GM23338 (cell line): ENCODE measurements around the gene VMO1. TPM values are rescaled to one million over a fixed set of nuclear protein-coding genes. Genes with fewer than 3 reads are reported as not detected.
A peak's percentile ranks its signal among the peaks of the same experiment; 100 is the strongest.

Source experiments
- ATAC-seq: fragments of 200-7000 bp; cut with Tn5 transposase; 3 replicates; pipeline ENCODE4 v1.9.1; 2020
- DNase-seq: peaks from one replicate; pipeline ENCODE4 v3.0.0-alpha.2; 2015; ENCODE audit warnings: low spot score
- H2AFZ ChIP-seq: fragments of 200-600 bp; sonication (generic); 2 replicates; pipeline ENCODE4 v1.8.0; 2016; ENCODE audit warnings: antibody characterized with exemption, mild to moderate bottlenecking, moderate library complexity
- H3F3A ChIP-seq: fragments of 200-600 bp; sonication (generic); replicated peaks from 2 replicates; pipeline ENCODE4 v1.8.0; 2017; ENCODE audit warnings: antibody characterized with exemption, mixed run types, low read depth
- H3K27ac ChIP-seq: fragments of 200-600 bp; sonication (generic); 2 replicates; pipeline ENCODE4 v1.6.1; 2016; ENCODE audit warnings: low read depth
- H3K27me3 ChIP-seq: fragments of 200-600 bp; sonication (generic); 2 replicates; pipeline ENCODE4 v1.8.0; 2016; ENCODE audit warnings: mild to moderate bottlenecking, mixed run types, moderate library complexity; ENCODE audit not compliant: insufficient read depth
- H3K36me3 ChIP-seq: fragments of 200-600 bp; sonication (generic); 2 replicates; pipeline ENCODE4 v1.8.0; 2016; ENCODE audit warnings: mild to moderate bottlenecking; ENCODE audit not compliant: insufficient read depth
- H3K4me1 ChIP-seq: fragments of 200-600 bp; sonication (generic); 2 replicates; pipeline ENCODE4 v1.8.0; 2016; ENCODE audit warnings: mild to moderate bottlenecking, moderate library complexity; ENCODE audit not compliant: insufficient read depth
- H3K4me2 ChIP-seq: fragments of 200-600 bp; sonication (generic); 2 replicates; pipeline ENCODE4 v1.7.1; 2017; ENCODE audit warnings: mixed run types
- H3K4me3 ChIP-seq: fragments of 200-600 bp; sonication (generic); 2 replicates; pipeline ENCODE4 v1.6.1; 2016; ENCODE audit warnings: mixed run types
- H3K79me2 ChIP-seq: fragments of 200-600 bp; sonication (generic); replicated peaks from 2 replicates; pipeline ENCODE4 v1.8.0; 2017; ENCODE audit warnings: mild to moderate bottlenecking; ENCODE audit not compliant: insufficient read depth
- H3K9me2 ChIP-seq: fragments of 200-600 bp; sonication (generic); 2 replicates; pipeline ENCODE4 v1.8.0; 2017; ENCODE audit not compliant: insufficient read depth
- H4K20me1 ChIP-seq: fragments of 200-600 bp; sonication (generic); replicated peaks from 2 replicates; pipeline ENCODE4 v1.8.0; 2017; ENCODE audit warnings: mild to moderate bottlenecking; ENCODE audit not compliant: insufficient read depth
- H3K27ac Mint-ChIP-seq: 2 replicates; pipeline ENCODE4 v1.8.0; 2020; ENCODE audit warnings: inconsistent platforms, mild to moderate bottlenecking, moderate library complexity, mixed read lengths
- H3K27me3 Mint-ChIP-seq: 3 replicates; pipeline ENCODE4 v1.8.0; 2022; ENCODE audit warnings: low read depth, mild to moderate bottlenecking, moderate library complexity, mixed read lengths, inconsistent platforms; ENCODE audit not compliant: insufficient read depth, poor library complexity
- H3K36me3 Mint-ChIP-seq: 3 replicates; pipeline ENCODE4 v1.8.0; 2021; ENCODE audit warnings: low read depth, mild to moderate bottlenecking, inconsistent platforms, moderate library complexity, mixed read lengths
- H3K4me1 Mint-ChIP-seq: 3 replicates; pipeline ENCODE4 v1.8.0; 2020; ENCODE audit warnings: mild to moderate bottlenecking, inconsistent platforms, mixed read lengths
- H3K4me3 Mint-ChIP-seq: 3 replicates; pipeline ENCODE4 v1.8.0; 2021; ENCODE audit warnings: moderate library complexity, mild to moderate bottlenecking, inconsistent platforms, mixed read lengths
- H3K9me3 Mint-ChIP-seq: 3 replicates; pipeline ENCODE4 v1.8.0; 2020; ENCODE audit warnings: moderate library complexity, mild to moderate bottlenecking, inconsistent platforms, mixed read lengths
- CREB1 ChIP-seq: fragments of 250-450 bp; sonication (Bioruptor Pico); IDR thresholded peaks from 2 replicates; pipeline ENCODE4 v1.5.0; 2020; ENCODE audit warnings: low read depth, mild to moderate bottlenecking, moderate library complexity
- EZH2 ChIP-seq: fragments of 200-600 bp; sonication (generic); IDR thresholded peaks from one replicate; pipeline ENCODE4 v1.8.0; 2017; ENCODE audit warnings: antibody characterized with exemption, mild to moderate bottlenecking, low read depth; ENCODE audit not compliant: unreplicated experiment
- JUNB ChIP-seq: IDR thresholded peaks from one replicate; pipeline ENCODE4 v1.6.1; 2016; ENCODE audit warnings: antibody characterized with exemption; ENCODE audit not compliant: unreplicated experiment
- NANOG ChIP-seq: IDR thresholded peaks from 2 replicates; pipeline ENCODE4 v1.6.1; 2016; ENCODE audit warnings: antibody characterized with exemption, borderline replicate concordance
- POLR2AphosphoS5 ChIP-seq: IDR thresholded peaks from 2 replicates; pipeline ENCODE4 v1.6.1; 2016; ENCODE audit warnings: antibody characterized with exemption, low read depth
- REST ChIP-seq: IDR thresholded peaks from one replicate; pipeline ENCODE4 v1.6.1; 2018; ENCODE audit warnings: antibody characterized with exemption; ENCODE audit not compliant: unreplicated experiment
- STAT1 ChIP-seq: IDR thresholded peaks from one replicate; pipeline ENCODE4 v1.6.1; 2016; ENCODE audit warnings: antibody characterized with exemption; ENCODE audit not compliant: unreplicated experiment
- ZNF114 ChIP-seq: fragments of 250-450 bp; sonication (Bioruptor Pico); IDR thresholded peaks from 2 replicates; pipeline ENCODE4 v1.5.0; 2020; ENCODE audit warnings: mild to moderate bottlenecking, moderate library complexity
- ZNF331 ChIP-seq: fragments of 250-450 bp; sonication (Bioruptor Pico); IDR thresholded peaks from 2 replicates; pipeline ENCODE4 v1.5.0; 2020; ENCODE audit warnings: low read depth, mild to moderate bottlenecking, moderate library complexity
- polyA plus RNA-seq: library from polyadenylated mRNA; unstranded; fragments of >200 nt; fragmentation: Nextera tagmentation; extraction: Ambion mirVana; gene quantifications from 2 replicates; pipeline ENCODE4 v1.2.1, GENCODE V29; 2016
- total RNA-seq: library from RNA; depleted of rRNA; stranded (reverse); fragments of >200 nt; shearing (Covaris generic); gene quantifications from 2 replicates; pipeline ENCODE4 v1.2.3, GENCODE V29; 2014
- TF ChIP-seq, protein P1 (sequence below), 2 experiments: fragments of 200-600 bp in 1 of 2; sonication (generic) in 1 of 2; conservative IDR thresholded peaks; 2 replicates each; pipeline versions ENCODE4 v1.5.1 to v1.6.1; 2016 to 2017; ENCODE audit warnings: antibody characterized with exemption in 2 of 2, low read depth in 2 of 2, mild to moderate bottlenecking in 2 of 2, moderate library complexity in 1 of 2

Gene VMO1
- total and polyA plus RNA-seq, 2 experiments from 2014 or later = 0.38 to 0.47 TPM

GRCh38 chr17:4777969-4778760, 8.0 kb downstream of the VMO1 start:
- Histone ChIP-seq H3F3A (no peaks in the 10 kb centered on the region), H3K4me2 (no peak overlapping the region), H3K4me1 (no peaks in the 10 kb centered on the region), H3K79me2 (no peaks in the 10 kb centered on the region), H3K36me3 (no peaks in the 10 kb centered on the region), H2AFZ (peak overlapping the region; percentile 14; the same call in 1 of the 2 replicates), H3K4me3 (no peak overlapping the region), H3K27me3 (no peaks in the 10 kb centered on the region), H3K27ac (no peak overlapping the region), H3K9me2 (no peaks in the 10 kb centered on the region), H4K20me1 (no peaks in the 10 kb centered on the region)
- no peak overlapping the region for H3K4me3 Mint-ChIP-seq
- H3K4me1 Mint-ChIP-seq = peaks cover 6% of the 10 kb centered on the region; the same call in 2 of the 3 replicates
- no peak for DNase-seq
- peaks cover 15% of the 10 kb centered on the region for H3K27me3 Mint-ChIP-seq
- ATAC-seq = no peak
- no peak overlapping the region for H3K27ac Mint-ChIP-seq
- H3K36me3 Mint-ChIP-seq = no peaks in the 10 kb centered on the region
- TF ChIP-seq NANOG (no peak), CREB1 (CRISPR knock-in tag) (no peak), ZNF331 (no peak), POLR2AphosphoS5 (no peak), JUNB (no peak), ZNF114 (CRISPR knock-in tag) (no peak)
- no peaks in the 10 kb centered on the region for H3K9me3 Mint-ChIP-seq

- Histone ChIP-seq H3K27ac (no peak overlapping the region), H3K4me3 (no peak overlapping the region), H2AFZ (no peak overlapping the region), H3K9me2 (no peaks in the 10 kb centered on the region), H3K27me3 (no peaks in the 10 kb centered on the region), H3K36me3 (no peaks in the 10 kb centered on the region), H3K79me2 (no peaks in the 10 kb centered on the region), H3F3A (no peaks in the 10 kb centered on the region), H3K4me2 (no peak overlapping the region), H4K20me1 (no peaks in the 10 kb centered on the region), H3K4me1 (no peaks in the 10 kb centered on the region)
- Mint-ChIP-seq H3K27me3 (peaks cover 12% of the 10 kb centered on the region), H3K4me1 (no peaks in the 10 kb centered on the region), H3K36me3 (no peaks in the 10 kb centered on the region), H3K27ac (no peak overlapping the region), H3K4me3 (no peak overlapping the region), H3K9me3 (no peaks in the 10 kb centered on the region)
- DNase-seq = no peak
- no peak for ATAC-seq
- TF ChIP-seq REST = no peak
- TF ChIP-seq ZNF331 = no peak
- TF ChIP-seq, protein P1, sequence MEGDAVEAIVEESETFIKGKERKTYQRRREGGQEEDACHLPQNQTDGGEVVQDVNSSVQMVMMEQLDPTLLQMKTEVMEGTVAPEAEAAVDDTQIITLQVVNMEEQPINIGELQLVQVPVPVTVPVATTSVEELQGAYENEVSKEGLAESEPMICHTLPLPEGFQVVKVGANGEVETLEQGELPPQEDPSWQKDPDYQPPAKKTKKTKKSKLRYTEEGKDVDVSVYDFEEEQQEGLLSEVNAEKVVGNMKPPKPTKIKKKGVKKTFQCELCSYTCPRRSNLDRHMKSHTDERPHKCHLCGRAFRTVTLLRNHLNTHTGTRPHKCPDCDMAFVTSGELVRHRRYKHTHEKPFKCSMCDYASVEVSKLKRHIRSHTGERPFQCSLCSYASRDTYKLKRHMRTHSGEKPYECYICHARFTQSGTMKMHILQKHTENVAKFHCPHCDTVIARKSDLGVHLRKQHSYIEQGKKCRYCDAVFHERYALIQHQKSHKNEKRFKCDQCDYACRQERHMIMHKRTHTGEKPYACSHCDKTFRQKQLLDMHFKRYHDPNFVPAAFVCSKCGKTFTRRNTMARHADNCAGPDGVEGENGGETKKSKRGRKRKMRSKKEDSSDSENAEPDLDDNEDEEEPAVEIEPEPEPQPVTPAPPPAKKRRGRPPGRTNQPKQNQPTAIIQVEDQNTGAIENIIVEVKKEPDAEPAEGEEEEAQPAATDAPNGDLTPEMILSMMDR (conservative IDR thresholded peaks at IDR 0.05; ENCODE audit: low read depth in 2 of 2) = no peak
- TF ChIP-seq POLR2AphosphoS5 = no peak
- TF ChIP-seq STAT1 = no peak
- TF ChIP-seq EZH2 = no peak
- no peak for TF ChIP-seq JUNB
- TF ChIP-seq CREB1 (CRISPR knock-in tag) = no peak
Measured at GRCh38 chr17:4772235-4772613, 13.9 kb downstream of the VMO1 start.
